T1000 (cell line): Measurements from ENCODE around the gene SETMAR.
"Not testable (repeated sequence)": the region's sequence is repeated elsewhere in the genome, so short reads cannot be mapped to it uniquely, and the experiment has no call there.

Experiments
- DNase-seq: peaks from one replicate; lab custom pipeline; 2025; ENCODE audit warnings: mixed read lengths; lab: John Stamatoyannopoulos, UW

The SETMAR gene

DNA sequence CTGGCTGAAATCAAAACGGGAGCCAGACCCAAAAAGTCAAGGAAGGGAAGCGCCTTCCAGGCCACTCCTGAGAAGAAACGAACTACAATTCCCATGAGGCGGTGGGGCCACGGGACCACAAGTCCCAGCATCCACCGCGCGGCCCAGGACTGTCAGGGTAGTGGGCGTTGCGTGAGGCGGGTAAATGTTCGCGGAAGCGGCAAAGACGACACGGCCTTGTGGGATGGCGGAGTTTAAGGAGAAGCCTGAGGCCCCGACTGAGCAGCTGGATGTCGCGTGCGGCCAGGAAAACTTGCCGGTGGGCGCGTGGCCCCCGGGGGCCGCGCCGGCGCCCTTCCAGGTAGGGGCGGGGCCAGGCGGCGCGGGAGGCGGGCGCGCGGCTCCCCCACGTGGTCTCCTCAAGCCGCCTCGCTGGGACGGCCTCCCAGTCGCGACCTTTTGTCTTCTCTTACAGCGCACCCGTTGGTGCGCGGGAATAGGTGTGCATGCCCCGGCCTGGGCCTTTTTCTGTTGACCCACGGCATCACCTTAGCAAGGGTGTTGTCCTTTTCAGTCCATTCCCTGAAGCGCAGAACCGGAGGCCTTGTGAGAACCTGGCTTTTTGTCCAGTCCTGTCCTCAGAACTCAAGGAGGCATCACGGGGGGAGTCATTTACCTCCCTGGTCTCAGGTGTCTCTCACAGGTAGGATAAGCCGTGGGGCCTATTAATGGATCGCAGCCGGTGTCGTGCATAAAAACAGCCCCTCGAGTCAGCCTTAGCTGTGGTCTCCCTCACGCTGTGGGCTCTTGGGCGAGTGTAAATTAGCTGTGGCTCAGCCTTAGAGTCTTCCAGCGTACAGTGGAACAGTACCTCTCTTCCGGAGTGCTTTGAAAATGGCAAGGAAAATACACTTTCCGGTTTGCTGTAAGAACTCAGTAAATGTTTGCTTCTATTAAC lies at the start of gene SETMAR:
TSS of gene SETMAR (plus strand) at position 183 of the 937 bp plus-strand sequence. CDS start at position 185, 2 bp downstream.
- peak; percentile 78 for DNase-seq

DNA sequence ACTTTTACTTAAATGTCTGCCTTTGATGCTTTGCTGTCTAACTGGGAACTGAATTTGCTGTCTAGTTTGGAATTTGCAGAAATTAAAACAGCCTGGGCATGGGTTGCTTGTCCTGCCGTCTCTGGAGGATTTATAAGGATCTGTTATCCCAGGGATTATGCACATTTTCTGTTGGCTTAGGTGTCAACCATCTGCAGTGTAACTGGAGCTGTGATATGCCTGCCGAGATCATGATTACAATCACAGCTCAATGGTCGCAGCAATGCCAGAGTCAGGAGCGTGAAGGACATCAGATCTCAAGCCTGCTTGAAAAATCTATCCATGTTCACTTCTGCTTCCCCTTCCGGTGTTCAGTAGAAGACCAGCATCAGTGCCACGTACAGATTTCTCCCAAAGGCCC lies 41.8 kb upstream of the SETMAR start:
- DNase-seq: no peak

DNA sequence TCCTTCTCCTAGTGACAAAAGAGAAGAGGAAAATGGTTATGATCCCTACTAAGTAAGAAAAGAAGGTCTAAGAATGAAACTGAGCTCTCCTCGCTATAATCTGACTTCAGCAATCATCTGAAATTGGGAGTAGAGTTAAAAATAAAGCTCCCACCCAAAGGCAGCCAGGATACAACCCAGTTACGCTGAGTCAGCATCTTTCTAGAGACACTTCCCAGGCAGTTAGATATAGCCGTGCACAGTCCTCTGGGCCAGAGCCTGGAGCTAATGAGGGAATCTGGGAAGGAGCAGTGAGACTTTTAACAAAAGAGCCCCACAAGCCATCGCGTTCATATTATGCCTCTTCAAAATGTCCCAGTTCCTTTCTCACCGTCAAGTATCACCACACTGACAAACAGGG lies 39.1 kb upstream of the SETMAR start:
- DNase-seq: no peak

DNA sequence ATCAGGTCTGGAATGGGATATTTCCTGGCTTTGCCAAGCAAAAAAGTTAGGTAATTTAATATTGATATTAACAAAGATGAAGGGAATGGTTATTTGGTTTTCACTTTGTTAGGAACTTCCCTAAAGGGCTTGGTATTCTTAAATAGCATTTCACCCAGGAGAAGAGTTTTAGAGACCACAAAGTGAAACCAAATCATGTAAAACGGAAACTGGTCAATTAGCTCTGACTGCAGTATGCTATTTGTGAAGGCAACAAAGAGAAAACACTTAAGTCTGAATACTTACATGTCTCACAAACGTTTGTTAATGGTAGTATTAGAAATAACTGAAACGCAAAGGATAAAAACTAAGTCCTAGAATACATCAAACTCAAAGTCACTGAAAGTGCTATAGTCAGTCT lies 32.4 kb upstream of the SETMAR start:
- no peak for DNase-seq

DNA sequence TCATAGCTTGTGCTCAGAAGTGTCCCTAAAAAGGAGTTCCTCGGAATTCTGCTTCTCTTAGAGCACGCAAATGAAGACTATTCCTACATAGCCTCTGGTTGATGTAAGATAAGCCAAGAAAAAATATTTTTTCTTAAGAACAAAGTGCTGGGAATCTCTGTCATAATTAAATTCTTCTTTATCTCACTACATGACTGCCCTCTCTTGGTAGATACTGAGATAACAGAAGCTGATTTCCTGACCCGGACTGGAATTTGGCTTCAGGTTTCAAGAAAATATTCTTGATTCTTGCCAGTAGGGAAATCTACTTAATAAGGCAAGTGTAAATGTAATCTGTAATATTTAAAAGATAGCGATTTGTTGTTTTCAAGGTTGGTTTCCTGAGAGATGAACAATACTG lies 31.3 kb upstream of the SETMAR start:
- no peak for DNase-seq

DNA sequence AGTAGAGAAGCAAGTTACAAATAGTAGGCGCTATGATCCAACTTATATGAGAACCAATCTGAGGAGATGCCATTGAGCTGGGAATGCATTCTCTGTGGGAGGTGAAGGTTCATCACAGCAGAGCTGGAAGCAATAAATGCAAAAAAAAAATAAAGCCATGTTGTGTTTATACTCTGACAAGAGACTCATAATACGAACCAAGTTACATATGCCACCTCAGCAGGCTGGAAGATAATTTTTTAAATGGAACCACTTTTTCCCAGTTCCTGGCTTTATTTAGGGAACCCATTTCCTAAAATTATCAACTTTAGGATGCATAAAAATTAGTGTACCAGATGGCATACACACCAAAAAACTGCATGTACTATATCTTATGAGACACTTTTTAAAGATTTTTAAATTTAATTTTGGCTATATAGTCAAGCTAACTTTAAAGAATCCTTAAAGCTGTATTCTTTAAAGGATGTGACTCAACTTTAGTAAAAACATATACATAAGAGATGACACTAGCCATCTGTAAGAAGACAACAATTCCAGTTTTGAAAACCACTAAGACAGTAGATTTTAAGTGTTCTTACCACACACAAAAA lies 23.6 kb upstream of the SETMAR start:
- no peak for DNase-seq

DNA sequence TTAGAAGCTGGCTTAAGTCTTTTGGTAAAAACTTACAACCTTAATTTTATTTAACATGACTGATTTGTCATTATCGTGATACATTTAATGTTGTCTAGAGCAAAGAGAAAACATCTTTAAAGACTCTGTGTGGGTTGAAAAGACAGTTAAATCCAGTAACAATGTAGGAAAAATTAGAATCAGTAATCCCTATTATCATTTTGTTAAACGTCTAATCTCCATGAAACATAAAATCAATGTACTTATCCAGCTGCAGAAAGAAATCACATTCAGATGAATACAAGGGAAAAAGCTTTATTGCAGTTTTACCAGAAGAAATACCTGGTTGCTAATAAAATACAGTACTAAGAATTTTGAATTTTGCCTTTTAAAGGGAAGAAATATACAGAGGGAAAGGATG lies 21.2 kb upstream of the SETMAR start:
- no peak for DNase-seq

DNA sequence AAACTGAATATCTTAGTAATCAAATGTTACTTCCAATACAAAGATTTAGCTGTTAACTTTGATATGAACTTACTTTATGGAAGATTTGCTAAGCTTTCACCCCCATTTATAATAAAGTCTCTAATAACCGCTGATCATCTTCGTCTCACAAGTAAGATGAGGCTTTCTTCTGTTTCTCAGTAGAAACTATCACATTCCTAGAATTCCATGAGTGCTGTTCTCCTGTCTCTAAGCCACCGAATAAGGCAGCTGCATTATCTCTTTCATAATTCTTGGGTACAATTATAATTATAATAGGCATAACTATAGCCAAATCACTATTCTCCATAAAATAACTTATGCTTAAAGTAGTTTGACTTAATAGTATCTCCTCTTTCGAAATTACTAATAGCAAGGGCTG lies 18.3 kb upstream of the SETMAR start:
- no peak for DNase-seq

DNA sequence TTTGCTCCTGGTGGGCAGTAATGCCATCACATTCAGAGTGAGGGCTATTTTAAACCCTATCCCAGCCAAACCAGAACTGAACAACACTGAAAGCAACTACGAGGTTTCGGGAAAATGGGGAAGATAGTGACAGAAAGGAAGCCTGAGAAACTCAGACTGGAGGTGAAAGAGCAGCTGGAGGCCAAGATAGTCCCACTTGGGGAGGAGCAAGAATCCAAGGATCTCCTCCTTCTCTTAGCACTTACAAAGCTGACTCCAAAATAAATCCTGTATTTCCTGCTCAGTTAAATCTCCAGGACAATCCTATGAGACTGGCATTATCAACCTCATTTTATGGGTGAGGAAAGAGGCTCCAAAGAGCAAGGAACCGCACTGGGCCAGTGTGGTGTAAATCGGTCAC lies 14.1 kb upstream of the SETMAR start:
- DNase-seq: no peak

DNA sequence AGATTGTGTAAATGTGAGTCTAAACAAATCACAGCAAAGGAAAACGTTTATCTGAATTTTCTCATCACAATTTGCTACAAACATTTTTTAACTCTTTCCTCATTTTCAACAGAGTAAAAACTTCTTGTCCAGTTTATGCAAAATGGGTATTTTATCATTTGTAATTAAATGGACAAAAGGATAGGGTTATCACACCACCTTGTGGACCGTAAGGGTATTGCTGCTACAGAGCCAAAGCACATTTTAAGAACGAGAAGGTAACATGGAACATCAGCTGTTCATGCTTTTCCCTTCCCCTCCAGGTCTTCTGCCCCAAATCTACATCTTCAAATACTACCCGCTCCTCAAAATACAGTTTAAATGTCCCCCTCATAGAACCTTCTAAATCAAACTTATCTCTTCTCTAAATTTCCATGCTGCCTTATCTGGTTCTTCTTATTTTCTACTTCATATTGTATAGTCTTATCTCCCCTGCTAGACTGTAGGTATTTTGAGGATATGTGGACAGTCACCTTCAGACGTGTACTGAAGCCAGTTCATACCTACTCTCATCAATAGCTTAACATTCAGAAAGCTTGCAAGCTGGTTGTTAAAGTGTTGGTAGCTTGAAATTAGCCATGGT lies 12.8 kb upstream of the SETMAR start:
- DNase-seq: no peak

DNA sequence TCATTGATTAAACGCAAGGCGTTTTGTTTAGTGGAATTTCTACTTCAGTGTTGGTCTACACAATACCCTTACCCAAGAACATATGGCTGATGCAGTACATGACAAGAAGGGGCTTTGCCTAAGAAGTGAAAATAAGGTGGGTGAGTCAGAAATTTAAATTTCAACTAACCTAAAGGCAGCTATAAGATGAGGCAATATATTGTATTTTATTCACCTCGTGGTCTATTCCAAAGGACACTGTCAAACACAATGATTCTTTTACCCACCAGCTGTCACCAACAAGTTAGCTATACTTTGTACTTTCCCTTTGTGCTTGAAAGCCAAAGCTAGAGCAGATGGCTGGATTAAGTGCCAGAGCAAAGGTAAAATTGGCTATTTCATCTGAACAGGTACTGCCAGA lies 10.9 kb upstream of the SETMAR start:
- DNase-seq: no peak

DNA sequence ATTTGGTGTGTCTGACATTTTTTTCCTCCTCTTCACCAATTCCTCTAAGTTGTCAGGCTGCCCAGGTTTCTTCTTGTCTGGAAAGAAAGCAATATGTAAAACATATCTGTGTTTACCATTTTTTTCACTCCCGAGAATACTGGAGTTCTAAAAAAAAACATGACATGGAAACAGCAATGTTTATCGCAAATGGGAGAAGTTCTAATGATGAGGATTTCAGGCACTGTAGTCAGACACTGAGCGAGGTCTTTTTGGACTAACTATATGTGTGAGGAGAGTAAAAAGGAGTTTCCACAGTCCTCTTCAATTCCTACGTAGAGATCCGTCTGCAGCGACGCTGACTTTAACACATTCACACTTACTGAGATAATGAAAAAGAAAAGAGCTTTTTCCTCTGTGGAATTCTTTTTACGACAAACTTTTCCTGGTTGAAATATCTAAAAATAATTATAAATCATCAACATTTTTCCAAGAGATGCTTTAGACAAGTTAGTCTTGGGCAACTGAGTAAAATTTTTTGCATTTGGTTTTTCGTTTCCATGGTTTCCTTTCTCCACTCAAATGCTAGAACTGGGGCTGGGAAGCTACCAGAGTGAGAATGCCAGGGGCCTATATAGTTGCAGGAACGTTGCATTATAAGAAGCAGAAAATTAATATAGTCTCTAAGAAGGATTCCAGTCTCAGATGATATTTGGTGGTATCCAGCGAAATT lies 8.4 kb upstream of the SETMAR start:
- DNase-seq: no peak

DNA sequence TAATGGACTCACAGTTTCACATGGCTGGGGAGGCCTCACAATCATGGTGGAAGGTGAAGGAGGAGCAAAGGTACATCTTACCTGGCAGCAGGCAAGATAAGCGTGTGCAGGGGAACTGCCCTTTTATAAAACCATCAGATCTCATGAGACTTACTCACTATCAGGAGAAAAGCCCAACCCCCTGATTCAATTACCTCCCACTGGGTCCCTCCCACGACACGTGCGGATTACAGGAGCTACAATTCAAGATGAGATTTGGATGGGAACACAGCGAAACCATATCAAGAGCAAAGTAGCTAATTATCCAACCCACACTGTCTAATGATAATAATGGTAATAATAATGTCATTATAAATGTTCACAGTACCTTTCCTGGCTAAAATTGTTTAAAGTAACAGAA lies 6.7 kb upstream of the SETMAR start:
- DNase-seq: not testable (repeated sequence)

DNA sequence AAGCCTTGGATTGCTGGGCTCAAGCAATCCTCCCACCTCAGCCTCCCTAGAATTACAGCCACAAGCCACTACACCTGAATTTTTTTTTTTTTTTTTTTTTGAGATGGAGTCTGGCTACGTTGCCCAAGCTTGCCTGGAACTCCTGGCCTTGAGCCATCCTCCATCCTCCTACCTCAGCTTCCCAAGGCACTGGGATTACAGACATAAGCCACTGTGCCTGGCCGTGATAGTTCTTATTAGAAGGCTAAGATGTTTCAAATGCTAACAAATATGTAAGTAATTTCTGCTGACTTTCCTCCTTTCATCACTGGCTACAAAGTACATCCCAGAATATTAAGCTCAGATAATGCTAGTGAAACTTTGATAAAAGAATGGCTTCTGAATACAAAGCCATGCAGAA lies 5.7 kb upstream of the SETMAR start:
- DNase-seq: no peak

DNA sequence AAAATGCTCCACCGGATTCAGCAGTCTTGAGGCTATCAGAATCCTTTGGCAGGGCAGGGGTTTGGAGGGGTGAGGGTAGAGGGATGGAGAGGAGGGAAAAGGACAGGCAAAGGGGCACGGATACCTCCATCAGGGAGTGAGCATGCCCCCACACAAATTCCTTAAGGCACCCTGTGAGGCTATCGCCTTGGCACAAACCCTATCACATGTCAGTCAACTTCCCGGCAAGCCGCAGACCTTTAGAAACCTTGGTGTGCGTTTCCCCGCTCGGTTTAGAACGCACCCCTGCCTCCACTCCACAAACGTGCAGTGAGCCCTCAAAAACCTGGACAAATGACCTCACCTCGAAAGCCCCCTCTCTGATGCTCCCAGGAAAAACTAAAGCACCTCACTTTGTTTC lies 422 bp upstream of the SETMAR start:
- DNase-seq: no peak

DNA sequence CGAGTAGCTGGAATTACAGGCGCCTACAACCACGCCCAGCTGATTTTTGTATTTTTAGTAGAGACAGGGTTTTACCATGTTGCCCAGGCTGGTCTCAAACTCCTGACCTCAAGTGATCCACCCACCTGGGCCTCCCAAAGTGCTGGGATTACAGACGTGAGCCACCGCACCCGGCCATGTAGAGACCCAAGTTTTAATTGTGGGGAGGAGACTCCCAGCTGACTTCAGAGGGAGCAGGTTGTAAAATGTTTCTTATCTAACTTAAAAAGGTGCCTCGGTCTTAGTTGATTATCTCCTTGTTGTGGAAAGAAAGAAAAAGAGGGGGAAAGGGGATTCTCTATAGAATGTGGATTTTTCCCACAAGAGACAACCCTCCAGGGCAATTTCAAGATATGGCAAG lies 2.0 kb downstream of the SETMAR start:
- not testable (repeated sequence) for DNase-seq

DNA sequence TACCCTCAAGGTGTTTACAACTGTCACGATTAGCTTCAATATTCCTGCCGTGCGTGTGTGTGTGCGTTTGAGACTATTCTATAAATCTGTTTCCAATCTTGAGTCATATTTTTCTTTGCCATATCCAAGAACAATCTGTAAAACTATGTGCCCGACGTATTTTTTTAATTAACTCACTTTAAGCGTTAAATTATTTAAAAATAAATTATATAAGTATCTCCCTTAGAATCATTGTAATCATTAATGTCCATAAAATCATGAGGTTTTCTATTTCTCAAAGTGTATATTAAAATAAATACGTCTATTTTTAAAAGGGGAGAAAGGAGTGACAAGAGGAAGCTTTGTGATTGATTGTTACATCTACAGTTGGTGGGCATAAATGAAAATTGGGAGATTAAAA lies 2.9 kb downstream of the SETMAR start:
- DNase-seq: no peak

DNA sequence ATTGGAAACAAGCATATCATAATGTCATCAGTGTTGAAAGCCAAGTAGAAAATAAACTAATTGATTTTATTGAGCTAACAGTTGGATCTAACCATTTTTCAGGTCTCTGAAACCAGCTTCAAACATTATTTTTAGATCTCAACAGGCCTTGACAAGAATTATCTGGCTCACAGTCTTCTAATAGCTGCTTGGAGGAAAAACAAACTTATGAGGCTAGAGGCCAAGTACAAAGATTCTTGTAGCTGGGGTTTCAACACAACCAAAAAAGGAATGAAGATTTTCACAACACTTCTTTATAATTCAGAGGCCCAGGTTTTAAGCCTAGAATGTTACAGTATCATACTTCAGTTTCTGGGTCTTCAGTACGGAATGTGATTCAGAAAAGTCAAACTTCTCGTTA lies 3.7 kb downstream of the SETMAR start:
- DNase-seq: no peak

DNA sequence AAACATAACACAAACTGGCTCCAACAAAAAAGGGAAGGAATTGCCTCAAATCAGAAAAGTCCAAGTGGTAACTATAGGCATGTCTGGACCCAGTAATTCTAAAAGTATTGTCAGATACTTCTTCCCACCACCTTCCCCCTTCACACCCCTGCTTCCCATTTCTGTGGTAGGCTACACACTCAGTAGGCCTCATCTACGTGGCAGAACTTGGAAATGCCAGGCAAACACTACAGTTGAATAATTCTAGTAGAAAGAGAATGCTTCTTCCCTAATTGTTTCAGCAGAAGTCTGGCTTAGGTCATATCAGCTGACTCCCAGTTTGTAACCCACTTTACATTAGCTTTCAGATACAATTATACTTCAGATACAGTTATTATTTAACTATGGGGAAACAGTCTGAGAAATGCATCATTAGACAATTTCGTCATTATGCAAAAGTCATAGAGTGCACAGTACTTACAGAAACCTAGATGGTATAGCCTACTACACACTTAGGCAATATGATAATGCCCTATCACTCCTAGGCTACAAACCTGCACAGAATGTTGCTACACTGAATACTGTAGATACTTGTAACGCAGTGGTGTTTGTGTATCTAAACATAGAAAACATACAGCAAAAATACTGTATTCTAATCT lies 6.4 kb downstream of the SETMAR start:
- DNase-seq: no peak

DNA sequence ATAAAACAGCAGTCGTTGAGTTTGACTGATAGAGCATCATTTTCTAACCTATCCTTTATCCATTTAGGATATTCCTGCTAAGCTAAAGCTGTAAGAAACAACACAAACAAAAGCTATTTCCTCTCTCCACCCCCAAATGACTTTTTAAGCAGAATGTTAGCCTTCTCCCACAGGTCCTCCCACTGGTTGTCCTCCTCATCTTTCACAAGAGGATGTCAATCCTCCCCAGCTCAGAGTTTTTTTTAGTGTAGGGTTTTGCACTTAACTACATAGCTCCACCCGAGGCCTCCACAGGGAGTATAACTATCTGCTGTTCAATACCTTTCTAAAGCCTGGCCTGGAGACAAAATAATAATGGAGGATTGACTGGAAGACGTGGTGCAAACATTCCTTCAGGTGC lies 7.8 kb downstream of the SETMAR start:
- no peak for DNase-seq

DNA sequence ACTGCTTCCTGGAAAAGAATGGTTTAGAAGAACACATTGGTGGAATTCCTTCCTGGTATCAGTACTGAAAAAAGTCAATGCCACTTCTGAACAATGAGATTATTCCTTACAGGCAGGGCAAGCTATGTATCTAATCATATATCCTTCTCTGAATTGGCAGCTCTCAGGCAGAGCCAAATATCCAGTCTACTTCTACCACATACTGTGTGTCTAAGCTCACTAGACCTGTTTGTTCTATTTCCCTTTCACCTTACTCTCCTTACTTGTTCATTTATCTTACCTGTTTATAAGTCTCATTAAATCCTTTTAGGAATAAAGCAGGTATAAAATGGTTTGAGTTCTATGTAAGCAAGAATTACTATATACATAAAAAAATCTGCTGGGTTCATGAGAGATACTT lies 8.3 kb downstream of the SETMAR start:
- no peak for DNase-seq
